PC-3 (cell line): ENCODE data around the gene RNU1-2. TPM values are rescaled to one million over a fixed set of nuclear protein-coding genes. Genes with fewer than 3 reads are reported as not detected.
"Not testable (repeated sequence)": the region's sequence is repeated elsewhere in the genome, so short reads cannot be mapped to it uniquely, and the experiment has no call there.

ENCODE experiments used
- ATAC-seq: fragments of 200-7000 bp; cut with Tn5 transposase; 2 replicates; pipeline ENCODE4 v1.9.1; 2020; ENCODE audit warnings: mild to moderate bottlenecking, moderate library complexity
- BruUV-seq: library from RNA; stranded (reverse); fragments of 400-500 nt; replicated peaks from 2 replicates; lab custom pipeline; 2021; lab: Mats Ljungman, UMichigan
- CTCF ChIA-PET: fragments of 300-600 bp; sonication (Branson Sonifier 250); formaldehyde crosslinking; loops from one replicate; lab custom pipeline; 2022; ENCODE audit warnings: antibody characterized with exemption; lab: Charles Lee
- POLR2A ChIA-PET: fragments of 300-600 bp; sonication (Branson Sonifier 250); formaldehyde crosslinking; loops from one replicate; lab custom pipeline; 2022; ENCODE audit warnings: antibody characterized with exemption; ENCODE audit not compliant: unreplicated experiment; lab: Charles Lee
- DNase-seq: peaks from one replicate; pipeline ENCODE4 v3.0.0-alpha.2; 2015
- H2AFZ ChIP-seq: fragments of 300-600 bp; sonication (generic); 2 replicates; pipeline ENCODE4 v1.6.0; 2016; ENCODE audit warnings: antibody characterized with exemption, low read length
- H3F3A ChIP-seq: fragments of 300-600 bp; sonication (generic); one replicate; pipeline ENCODE4 v1.6.0; 2017; ENCODE audit warnings: antibody characterized with exemption, low read length, control low read depth, mild to moderate bottlenecking; ENCODE audit not compliant: unreplicated experiment
- H3K27ac ChIP-seq: fragments of 300-600 bp; sonication (generic); 2 replicates; pipeline ENCODE4 v1.5.1; 2016; ENCODE audit warnings: mild to moderate bottlenecking, low read length
- H3K27me3 ChIP-seq: fragments of 300-600 bp; sonication (generic); 2 replicates; pipeline ENCODE4 v1.6.1; 2016; ENCODE audit warnings: low read length, mixed read lengths
- H3K36me3 ChIP-seq: fragments of 300-600 bp; sonication (generic); 2 replicates; pipeline ENCODE4 v1.6.1; 2016; ENCODE audit warnings: low read depth, mixed run types, low read length, mixed read lengths
- H3K4me1 ChIP-seq: fragments of 300-600 bp; sonication (generic); 2 replicates; pipeline ENCODE4 v1.5.1; 2016; ENCODE audit warnings: low read length; ENCODE audit not compliant: insufficient read depth
- H3K4me2 ChIP-seq: fragments of 300-600 bp; sonication (generic); 2 replicates; pipeline ENCODE4 v1.6.0; 2016; ENCODE audit warnings: low read length
- H3K4me3 ChIP-seq: fragments of 300-600 bp; sonication (generic); 2 replicates; pipeline ENCODE4 v1.5.1; 2016; ENCODE audit warnings: mild to moderate bottlenecking, low read length, mixed read lengths
- H3K79me2 ChIP-seq: fragments of 300-600 bp; sonication (generic); 2 replicates; pipeline ENCODE4 v1.6.1; 2017; ENCODE audit warnings: low read length, mixed read lengths
- H3K9ac ChIP-seq: fragments of 300-600 bp; sonication (generic); 2 replicates; pipeline ENCODE4 v1.6.0; 2016; ENCODE audit warnings: mild to moderate bottlenecking, low read length
- H3K9me2 ChIP-seq: fragments of 300-600 bp; sonication (generic); replicated peaks from 2 replicates; pipeline ENCODE4 v1.6.1; 2016; ENCODE audit warnings: mixed run types, low read length, mixed read lengths
- H3K9me3 ChIP-seq: fragments of 300-600 bp; sonication (generic); 2 replicates; pipeline ENCODE4 v1.6.1; 2016; ENCODE audit warnings: low read length, mixed read lengths
- H4K20me1 ChIP-seq: fragments of 300-600 bp; sonication (generic); 2 replicates; pipeline ENCODE4 v1.6.1; 2016; ENCODE audit warnings: low read length, mixed read lengths
- EZH2 ChIP-seq: fragments of 300-600 bp; sonication (generic); IDR thresholded peaks from one replicate; pipeline ENCODE4 v1.6.1; 2017; ENCODE audit warnings: antibody characterized with exemption, mild to moderate bottlenecking, low read length; ENCODE audit not compliant: unreplicated experiment
- EZH2phosphoT487 ChIP-seq: fragments of 300-600 bp; sonication (generic); IDR thresholded peaks from 2 replicates; pipeline ENCODE4 v1.6.1; 2018; ENCODE audit warnings: mild to moderate bottlenecking, antibody characterized with exemption, low read length, borderline replicate concordance
- intact Hi-C: fragments of 100-400 bp; cut with micrococcal nuclease; formaldehyde crosslinking; loops from 2 replicates; pipeline ENCODE4 v1.9.0; 2023
- total RNA-seq: library from RNA; depleted of rRNA; stranded (reverse); fragments of >200 nt; gene quantifications from 2 replicates; pipeline ENCODE4 v1.2.3, GENCODE V29; 2014
- TF ChIP-seq, protein P1 (sequence below): fragments of 300-600 bp; sonication (generic); conservative IDR thresholded peaks from 2 replicates; pipeline ENCODE4 v1.5.1; 2017; ENCODE audit warnings: antibody characterized with exemption, low read depth, mild to moderate bottlenecking, low read length

RNU1-2 gene
- total RNA-seq, 1 experiment from 2014 or later = under 0.01 TPM

DNA sequence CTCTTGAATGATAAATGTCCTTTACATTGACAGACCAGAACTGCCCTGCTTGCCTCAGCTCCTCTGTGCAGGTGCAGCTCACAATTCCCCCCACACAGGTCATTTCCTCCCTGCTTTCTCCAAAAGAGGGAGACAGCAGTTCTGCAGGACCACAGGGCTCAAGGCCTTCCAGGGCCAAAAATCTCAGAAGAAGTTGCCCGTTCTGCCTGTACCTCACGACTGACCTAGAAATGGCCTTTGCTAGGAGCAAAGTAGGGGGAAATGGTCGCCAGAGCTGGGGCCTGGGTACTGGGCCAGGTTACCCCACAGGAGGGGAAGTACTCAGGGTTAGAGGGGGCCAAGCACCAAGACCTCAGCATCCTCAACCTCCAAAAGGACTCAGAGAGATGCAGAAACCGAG is 11.1 kb downstream of the RNU1-2 start:
- Histone ChIP-seq H3K9me3 (no peaks in the 10 kb centered on the region), H3K27ac (no peak overlapping the region), H3K9ac (no peak overlapping the region), H2AFZ (no peak overlapping the region), H4K20me1 (no peaks in the 10 kb centered on the region), H3K79me2 (no peaks in the 10 kb centered on the region), H3F3A (peaks cover 12% of the 10 kb centered on the region), H3K4me2 (no peak overlapping the region), H3K4me3 (no peak overlapping the region), H3K9me2 (no peaks in the 10 kb centered on the region), H3K27me3 (no peaks in the 10 kb centered on the region), H3K36me3 (no peaks in the 10 kb centered on the region), H3K4me1 (peaks cover 16% of the 10 kb centered on the region; the same call in 1 of the 2 replicates)
- BruUV-seq = no TSS peak
- DNase-seq (no peak), ATAC-seq (no peak)
- TF ChIP-seq, protein P1, sequence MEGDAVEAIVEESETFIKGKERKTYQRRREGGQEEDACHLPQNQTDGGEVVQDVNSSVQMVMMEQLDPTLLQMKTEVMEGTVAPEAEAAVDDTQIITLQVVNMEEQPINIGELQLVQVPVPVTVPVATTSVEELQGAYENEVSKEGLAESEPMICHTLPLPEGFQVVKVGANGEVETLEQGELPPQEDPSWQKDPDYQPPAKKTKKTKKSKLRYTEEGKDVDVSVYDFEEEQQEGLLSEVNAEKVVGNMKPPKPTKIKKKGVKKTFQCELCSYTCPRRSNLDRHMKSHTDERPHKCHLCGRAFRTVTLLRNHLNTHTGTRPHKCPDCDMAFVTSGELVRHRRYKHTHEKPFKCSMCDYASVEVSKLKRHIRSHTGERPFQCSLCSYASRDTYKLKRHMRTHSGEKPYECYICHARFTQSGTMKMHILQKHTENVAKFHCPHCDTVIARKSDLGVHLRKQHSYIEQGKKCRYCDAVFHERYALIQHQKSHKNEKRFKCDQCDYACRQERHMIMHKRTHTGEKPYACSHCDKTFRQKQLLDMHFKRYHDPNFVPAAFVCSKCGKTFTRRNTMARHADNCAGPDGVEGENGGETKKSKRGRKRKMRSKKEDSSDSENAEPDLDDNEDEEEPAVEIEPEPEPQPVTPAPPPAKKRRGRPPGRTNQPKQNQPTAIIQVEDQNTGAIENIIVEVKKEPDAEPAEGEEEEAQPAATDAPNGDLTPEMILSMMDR = no peak
- TF ChIP-seq EZH2phosphoT487 (no peak), EZH2 (no peak)
- ChIA-PET POLR2A (no interaction called here), CTCF (no interaction called here)
- intact Hi-C loops = no loop called here

DNA sequence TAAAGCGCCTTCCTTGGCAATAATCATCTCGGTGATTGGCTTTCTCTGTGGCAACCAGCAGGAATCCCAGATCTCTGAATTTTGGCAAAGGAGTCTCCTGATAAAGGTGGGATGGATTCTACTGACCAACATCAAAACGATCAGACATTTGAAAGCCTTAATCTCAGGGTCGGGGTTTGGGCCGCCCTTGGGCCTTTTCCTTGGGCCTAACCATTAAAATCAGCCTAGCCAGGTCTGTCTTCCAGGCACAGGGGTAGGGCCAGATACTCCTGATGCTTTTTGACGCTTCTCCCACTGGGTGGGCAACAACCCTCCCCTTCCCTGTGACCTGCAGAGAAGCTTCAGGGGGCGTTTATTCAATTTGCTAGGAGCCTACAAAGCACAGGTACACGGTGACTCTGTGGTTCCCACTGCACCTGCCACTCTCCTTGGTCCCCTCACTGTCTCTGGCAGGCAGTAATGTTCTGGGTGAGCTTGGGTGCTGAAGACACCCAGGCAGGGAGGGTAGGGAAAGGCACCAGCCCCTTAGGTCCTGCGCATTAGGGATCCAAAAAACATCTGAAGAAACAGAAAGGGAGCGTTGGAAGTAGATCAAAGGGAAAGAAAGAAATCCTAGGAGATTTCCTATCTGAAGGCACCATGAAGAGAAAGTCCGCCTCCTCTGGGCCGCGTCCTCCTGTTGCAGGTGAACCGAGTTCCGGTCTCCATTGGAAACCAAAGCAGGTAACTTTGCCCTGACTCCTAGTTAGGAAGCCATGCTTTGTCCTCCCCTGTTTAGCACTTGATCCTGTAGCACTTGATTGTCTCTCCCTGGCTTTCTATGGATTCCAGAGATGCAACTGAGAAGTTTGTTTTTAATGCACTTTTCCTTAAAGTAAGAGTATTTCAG is 12.3 kb downstream of the RNU1-2 start:
- intact Hi-C loops = no loop called here
- Histone ChIP-seq H3K9me3 (no peaks in the 10 kb centered on the region), H3K27me3 (no peaks in the 10 kb centered on the region), H3K4me3 (no peak overlapping the region), H3K36me3 (no peaks in the 10 kb centered on the region), H2AFZ (no peak overlapping the region), H3K27ac (no peak overlapping the region), H4K20me1 (no peaks in the 10 kb centered on the region), H3K9me2 (no peaks in the 10 kb centered on the region), H3K4me2 (no peak overlapping the region), H3K79me2 (no peaks in the 10 kb centered on the region), H3K4me1 (peaks cover 14% of the 10 kb centered on the region; the same call in 1 of the 2 replicates), H3F3A (peaks cover 12% of the 10 kb centered on the region), H3K9ac (no peak overlapping the region)
- TF ChIP-seq EZH2 (no peak), EZH2phosphoT487 (no peak)
- TF ChIP-seq, protein P1 = no peak
- ChIA-PET POLR2A (no interaction called here), CTCF (no interaction called here)
- no peak for DNase-seq
- BruUV-seq = no TSS peak
- no peak for ATAC-seq

DNA sequence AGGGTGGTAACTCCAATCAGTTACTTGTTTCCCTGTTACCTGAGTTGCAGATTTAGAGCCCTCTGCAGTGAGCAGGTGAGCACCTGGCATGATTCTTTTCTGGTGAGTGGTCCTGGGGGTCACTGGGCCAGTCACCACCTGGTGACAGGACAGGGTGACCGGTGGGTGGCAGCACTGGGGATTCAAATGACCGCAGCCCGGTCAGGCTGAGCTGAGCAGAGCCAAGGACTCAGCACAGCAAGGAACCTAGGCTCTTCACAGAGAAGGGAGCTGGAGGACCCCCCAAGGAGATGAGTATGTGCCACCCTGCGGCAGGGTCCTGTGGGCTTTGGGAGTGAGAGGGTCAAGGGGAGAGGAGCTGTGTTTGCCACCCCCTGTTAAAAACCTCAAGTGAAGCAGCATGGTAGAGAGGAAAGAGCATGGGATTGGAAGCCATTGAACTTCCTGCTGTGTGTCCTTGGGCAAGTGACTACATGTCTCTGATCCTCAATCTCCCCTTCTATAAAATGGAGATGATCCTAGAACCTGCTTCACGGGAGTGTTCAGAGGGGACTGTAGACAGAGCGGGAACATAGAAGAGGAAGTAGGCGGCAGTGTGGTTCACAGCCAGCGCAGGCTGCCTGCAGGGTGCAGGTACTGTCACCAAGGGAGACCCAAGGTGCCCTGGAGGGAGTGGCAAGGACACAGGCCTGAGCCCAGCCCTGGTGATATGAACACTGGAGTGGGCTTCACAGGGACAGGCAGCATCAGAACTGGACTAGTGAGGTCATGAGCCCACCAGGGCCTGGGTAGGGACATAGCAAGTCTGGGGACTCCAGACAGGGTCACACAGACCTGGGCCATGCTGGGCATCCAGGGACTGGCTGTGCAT is 16.3 kb downstream of the RNU1-2 start:
- H3K9me2 ChIP-seq, H3K9ac ChIP-seq, H3K36me3 ChIP-seq, H4K20me1 ChIP-seq, CTCF ChIA-PET, H3K27me3 ChIP-seq, H3K27ac ChIP-seq, H3K79me2 ChIP-seq, H3K9me3 ChIP-seq, H3K4me2 ChIP-seq, intact Hi-C loops, POLR2A ChIA-PET, BruUV-seq, H3F3A ChIP-seq, H3K4me3 ChIP-seq, H3K4me1 ChIP-seq, DNase-seq, ATAC-seq, H2AFZ ChIP-seq: not testable (repeated sequence)

DNA sequence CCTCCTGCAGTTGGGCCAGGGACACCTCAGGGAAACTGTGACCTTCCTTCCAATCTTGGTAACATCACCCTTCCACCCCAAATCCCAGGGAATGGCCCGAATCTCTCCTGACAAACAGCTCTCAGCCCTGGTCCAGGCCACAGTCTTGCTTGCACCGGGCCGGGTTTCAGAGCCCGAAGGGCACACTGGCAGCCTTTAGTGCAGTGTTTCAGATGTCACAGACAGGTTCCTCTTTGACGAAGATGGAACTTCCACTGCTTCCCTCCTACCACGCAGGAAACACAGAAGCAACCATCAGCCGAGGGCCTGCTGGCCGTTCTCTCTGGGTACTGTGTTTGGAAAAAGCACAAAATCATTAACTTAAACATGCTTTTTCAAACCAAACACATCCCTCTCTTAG is 17.0 kb downstream of the RNU1-2 start:
- H3K9ac ChIP-seq, H4K20me1 ChIP-seq, H3F3A ChIP-seq, H3K4me2 ChIP-seq, H3K27me3 ChIP-seq, H3K27ac ChIP-seq, DNase-seq, CTCF ChIA-PET, POLR2A ChIA-PET, H3K9me3 ChIP-seq, H2AFZ ChIP-seq, H3K4me3 ChIP-seq, BruUV-seq, H3K36me3 ChIP-seq, intact Hi-C loops, ATAC-seq, H3K79me2 ChIP-seq, H3K9me2 ChIP-seq, H3K4me1 ChIP-seq: not testable (repeated sequence)
